Measurements from ENCODE around the gene GPR176. TPM values are rescaled to one million over a fixed set of nuclear protein-coding genes. Genes with fewer than 3 reads are reported as not detected.

The GPR176 gene
- polyA plus RNA-seq, 1 donor from 2014 or later = 8.3 TPM

GRCh38 chr15:39799552-39800011 lies 120.5 kb downstream of the GPR176 start:
- TF ChIP-seq EZH2 (IDR thresholded peaks at IDR 0.05; ENCODE audit: borderline replicate concordance, insufficient read depth, low read length, poor library complexity, severe bottlenecking) (no peak), RAD21 (conservative IDR thresholded peaks at IDR 0.05) (no peak), REST (IDR thresholded peaks at IDR 0.05; ENCODE audit: borderline replicate concordance) (no peak), TAF1 (IDR thresholded peaks at IDR 0.05; ENCODE audit: low read depth) (no peak), MXI1 (conservative IDR thresholded peaks at IDR 0.05; ENCODE audit: poor library complexity, severe bottlenecking) (no peak), POLR2AphosphoS5 (IDR thresholded peaks at IDR 0.05) (no peak), EP300 (conservative IDR thresholded peaks at IDR 0.05; ENCODE audit: poor library complexity, severe bottlenecking) (no peak), CTCF (IDR thresholded peaks at IDR 0.05; ENCODE audit: poor library complexity, severe bottlenecking) (no peak), SMC3 (conservative IDR thresholded peaks at IDR 0.05; ENCODE audit: poor library complexity) (no peak)
- no peaks in the 10 kb centered on the region for H3K27me3 ChIP-seq (ENCODE audit: insufficient read depth, low read depth, low read length)
- H3K9ac ChIP-seq (ENCODE audit: low read length) = no peak overlapping the region
- no peaks in the 10 kb centered on the region for H3K9me3 ChIP-seq (ENCODE audit: low read length)
- H3K9me2 ChIP-seq (ENCODE audit: insufficient read depth, low read length) = no peaks in the 10 kb centered on the region
- H2AFZ ChIP-seq (ENCODE audit: low read depth, low read length) = no peak overlapping the region
- H3K4me2 ChIP-seq (ENCODE audit: low read length) = no peak overlapping the region
- H3K4me3 ChIP-seq (ENCODE audit: low read length) = no peak overlapping the region
- no peaks in the 10 kb centered on the region for H3K36me3 ChIP-seq (ENCODE audit: insufficient read depth, low read length)
- H3K27ac ChIP-seq (ENCODE audit: low read length) = no peak overlapping the region
- no peaks in the 10 kb centered on the region for H3F3A ChIP-seq (ENCODE audit: insufficient read depth, low read length, poor library complexity, severe bottlenecking)
- no peaks in the 10 kb centered on the region for H3K79me2 ChIP-seq (replicated peaks; ENCODE audit: insufficient read depth, low read length)
- H4K20me1 ChIP-seq (ENCODE audit: insufficient read depth) = no peaks in the 10 kb centered on the region

- TF ChIP-seq MXI1 (conservative IDR thresholded peaks at IDR 0.05; ENCODE audit: poor library complexity, severe bottlenecking) (no peak), TAF1 (IDR thresholded peaks at IDR 0.05; ENCODE audit: low read depth) (no peak), EP300 (conservative IDR thresholded peaks at IDR 0.05; ENCODE audit: poor library complexity, severe bottlenecking) (no peak), REST (IDR thresholded peaks at IDR 0.05; ENCODE audit: borderline replicate concordance) (no peak), CTCF (IDR thresholded peaks at IDR 0.05; ENCODE audit: poor library complexity, severe bottlenecking) (no peak), EZH2 (IDR thresholded peaks at IDR 0.05; ENCODE audit: borderline replicate concordance, insufficient read depth, low read length, poor library complexity, severe bottlenecking) (no peak), SMC3 (conservative IDR thresholded peaks at IDR 0.05; ENCODE audit: poor library complexity) (no peak), POLR2AphosphoS5 (IDR thresholded peaks at IDR 0.05) (no peak), RAD21 (conservative IDR thresholded peaks at IDR 0.05) (no peak)
- H4K20me1 ChIP-seq (ENCODE audit: insufficient read depth) = no peaks in the 10 kb centered on the region
Measured at GRCh38 chr15:39798382-39798781, 121.7 kb downstream of the GPR176 start.

More at GRCh38 chr15:39798382-39798781, 121.7 kb downstream of the GPR176 start:
- no peaks in the 10 kb centered on the region for H3K36me3 ChIP-seq (ENCODE audit: insufficient read depth, low read length)
- H3K4me3 ChIP-seq (ENCODE audit: low read length) = no peak overlapping the region
- H3K27ac ChIP-seq (ENCODE audit: low read length) = no peak overlapping the region
- no peaks in the 10 kb centered on the region for H3K9me2 ChIP-seq (ENCODE audit: insufficient read depth, low read length)
- no peaks in the 10 kb centered on the region for H3K9me3 ChIP-seq (ENCODE audit: low read length)
- H3K79me2 ChIP-seq (replicated peaks; ENCODE audit: insufficient read depth, low read length) = no peaks in the 10 kb centered on the region
- H2AFZ ChIP-seq (ENCODE audit: low read depth, low read length) = no peak overlapping the region
- H3F3A ChIP-seq (ENCODE audit: insufficient read depth, low read length, poor library complexity, severe bottlenecking) = no peaks in the 10 kb centered on the region
- no peaks in the 10 kb centered on the region for H3K27me3 ChIP-seq (ENCODE audit: insufficient read depth, low read depth, low read length)
- H3K4me2 ChIP-seq (ENCODE audit: low read length) = no peak overlapping the region
- no peak overlapping the region for H3K9ac ChIP-seq (ENCODE audit: low read length)
